Measurements from ENCODE around the gene MAMDC2. TPM values are rescaled to one million over a fixed set of nuclear protein-coding genes. Genes with fewer than 3 reads are reported as not detected.

MAMDC2 gene
- total RNA-seq, 1 donor from 2014 or later = 211 TPM

- peak overlapping the region; percentile 44 for H3K27ac ChIP-seq (ENCODE audit: low read depth, low read length)
- FAIRE-seq = peak; percentile 91
- no peak overlapping the region for H3K27ac Mint-ChIP-seq (ENCODE audit: unreplicated experiment)
Measured at GRCh38 chr9:70156729-70157128, 113.1 kb downstream of the MAMDC2 start.

GRCh38 chr9:70159630-70160029, 116.0 kb downstream of the MAMDC2 start:
- FAIRE-seq = no peak
- Histone ChIP-seq H3K4me2 (ENCODE audit: low read length) (no peak overlapping the region), H3K36me3 (ENCODE audit: insufficient read depth, low read length) (no peaks in the 10 kb centered on the region), H3K9me3 (ENCODE audit: insufficient read depth, low read depth, low read length) (no peaks in the 10 kb centered on the region), H2AFZ (ENCODE audit: low read depth, low read length) (no peak overlapping the region), H3K27me3 (ENCODE audit: insufficient read depth, low read length) (no peaks in the 10 kb centered on the region), H3K4me3 (ENCODE audit: insufficient read depth, low read depth, low read length) (no peak overlapping the region), H3K4me1 (ENCODE audit: insufficient read depth, low read length) (peaks cover 3% of the 10 kb centered on the region), H3K79me2 (ENCODE audit: insufficient read depth, low read length) (no peaks in the 10 kb centered on the region), H4K20me1 (ENCODE audit: insufficient read depth, low read length) (no peaks in the 10 kb centered on the region), H3K27ac (ENCODE audit: low read depth, low read length) (no peak overlapping the region), H3K9ac (ENCODE audit: low read length) (peak overlapping the region; percentile 13)
- DNase-seq (ENCODE audit: low read depth) = peak; percentile 38
- Mint-ChIP-seq H3K4me3 (ENCODE audit: unreplicated experiment) (no peak overlapping the region), H3K27ac (ENCODE audit: unreplicated experiment) (peak overlapping the region; percentile 55), H3K9me3 (ENCODE audit: unreplicated experiment) (no peaks in the 10 kb centered on the region), H3K36me3 (ENCODE audit: low read depth, unreplicated experiment) (peaks cover 12% of the 10 kb centered on the region), H3K27me3 (ENCODE audit: low read depth, unreplicated experiment) (no peaks in the 10 kb centered on the region), H3K4me1 (ENCODE audit: low read depth, unreplicated experiment) (peaks cover 26% of the 10 kb centered on the region)
- TF ChIP-seq EZH2 (IDR thresholded peaks at IDR 0.05; ENCODE audit: insufficient read depth, low read length) (no peak), CTCF (IDR thresholded peaks at IDR 0.05; ENCODE audit: insufficient read depth, low read depth, low read length) (no peak)

More at GRCh38 chr9:70156729-70157128, 113.1 kb downstream of the MAMDC2 start:
- H3K4me3 ChIP-seq (ENCODE audit: insufficient read depth, low read depth, low read length) = no peak overlapping the region
- peaks cover 12% of the 10 kb centered on the region for H3K36me3 Mint-ChIP-seq (ENCODE audit: low read depth, unreplicated experiment)
- no peaks in the 10 kb centered on the region for H3K79me2 ChIP-seq (ENCODE audit: insufficient read depth, low read length)
- H3K27me3 ChIP-seq (ENCODE audit: insufficient read depth, low read length) = no peaks in the 10 kb centered on the region
- no peaks in the 10 kb centered on the region for H3K27me3 Mint-ChIP-seq (ENCODE audit: low read depth, unreplicated experiment)
- peak overlapping the region; percentile 41 for H3K9ac ChIP-seq (ENCODE audit: low read length)
- TF ChIP-seq CTCF (IDR thresholded peaks at IDR 0.05; ENCODE audit: insufficient read depth, low read depth, low read length) (no peak), EZH2 (IDR thresholded peaks at IDR 0.05; ENCODE audit: insufficient read depth, low read length) (no peak)
- no peaks in the 10 kb centered on the region for H4K20me1 ChIP-seq (ENCODE audit: insufficient read depth, low read length)
- H3K9me3 ChIP-seq (ENCODE audit: insufficient read depth, low read depth, low read length) = no peaks in the 10 kb centered on the region
- H3K4me1 Mint-ChIP-seq (ENCODE audit: low read depth, unreplicated experiment) = peaks cover 24% of the 10 kb centered on the region
- peaks cover 3% of the 10 kb centered on the region for H3K4me1 ChIP-seq (ENCODE audit: insufficient read depth, low read length)
- no peaks in the 10 kb centered on the region for H3K36me3 ChIP-seq (ENCODE audit: insufficient read depth, low read length)
- H3K4me3 Mint-ChIP-seq (ENCODE audit: unreplicated experiment) = no peak overlapping the region
- no peaks in the 10 kb centered on the region for H3K9me3 Mint-ChIP-seq (ENCODE audit: unreplicated experiment)
- H2AFZ ChIP-seq (ENCODE audit: low read depth, low read length) = no peak overlapping the region
- DNase-seq (ENCODE audit: low read depth) = peak; percentile 70
- H3K4me2 ChIP-seq (ENCODE audit: low read length) = peak overlapping the region; percentile 16

GRCh38 chr9:70160686-70161600, 117.3 kb downstream of the MAMDC2 start:
- Histone ChIP-seq H3K27me3 (ENCODE audit: insufficient read depth, low read length) (no peaks in the 10 kb centered on the region), H3K36me3 (ENCODE audit: insufficient read depth, low read length) (no peaks in the 10 kb centered on the region), H3K27ac (ENCODE audit: low read depth, low read length) (no peak overlapping the region), H4K20me1 (ENCODE audit: insufficient read depth, low read length) (no peaks in the 10 kb centered on the region), H3K9ac (ENCODE audit: low read length) (no peak overlapping the region), H3K4me2 (ENCODE audit: low read length) (no peak overlapping the region), H3K79me2 (ENCODE audit: insufficient read depth, low read length) (no peaks in the 10 kb centered on the region), H3K9me3 (ENCODE audit: insufficient read depth, low read depth, low read length) (no peaks in the 10 kb centered on the region), H3K4me3 (ENCODE audit: insufficient read depth, low read depth, low read length) (no peak overlapping the region), H2AFZ (ENCODE audit: low read depth, low read length) (no peak overlapping the region), H3K4me1 (ENCODE audit: insufficient read depth, low read length) (peaks cover 6% of the 10 kb centered on the region)
- no peak for TF ChIP-seq CTCF (IDR thresholded peaks at IDR 0.05; ENCODE audit: insufficient read depth, low read depth, low read length)
- TF ChIP-seq EZH2 (IDR thresholded peaks at IDR 0.05; ENCODE audit: insufficient read depth, low read length) = no peak
- Mint-ChIP-seq H3K4me1 (ENCODE audit: low read depth, unreplicated experiment) (peaks cover 30% of the 10 kb centered on the region), H3K27ac (ENCODE audit: unreplicated experiment) (peak overlapping the region; percentile 0), H3K4me3 (ENCODE audit: unreplicated experiment) (no peak overlapping the region), H3K27me3 (ENCODE audit: low read depth, unreplicated experiment) (no peaks in the 10 kb centered on the region), H3K9me3 (ENCODE audit: unreplicated experiment) (no peaks in the 10 kb centered on the region), H3K36me3 (ENCODE audit: low read depth, unreplicated experiment) (peaks cover 8% of the 10 kb centered on the region)
- no peak for DNase-seq (ENCODE audit: low read depth)
- no peak for FAIRE-seq

All from astrocyte (in vitro differentiated cells and primary cell).